HCT116 (cell line): Measurements from ENCODE around the gene BPIFB6.

ENCODE experiments used
- EZH2 ChIP-seq: fragments of 200-600 bp; sonication (generic); IDR thresholded peaks from 2 replicates; pipeline ENCODE4 v1.6.1; 2017; ENCODE audit warnings: antibody characterized with exemption, mixed run types
- POLR2A ChIP-seq: IDR thresholded peaks from 2 replicates; pipeline ENCODE4 v1.7.0; 2011; ENCODE audit warnings: borderline replicate concordance; ENCODE audit not compliant: insufficient read depth, insufficient read length; ENCODE audit errors: extremely low read depth
- POLR2AphosphoS5 ChIP-seq: IDR thresholded peaks from 2 replicates; pipeline ENCODE4 v1.6.1; 2011; ENCODE audit warnings: mild to moderate bottlenecking, low read depth, low read length, moderate library complexity
- RAD21 ChIP-seq: IDR thresholded peaks from 2 replicates; pipeline ENCODE4 v1.6.1; 2012; ENCODE audit warnings: low read depth, mild to moderate bottlenecking
- TF ChIP-seq, protein P1 (sequence below), 3 experiments: fragments of 200-600 bp in 1 of 3; sonication (generic) in 1 of 3; IDR thresholded peaks in 2 of 3; conservative IDR thresholded peaks in 1 of 3; 2 replicates each; pipeline ENCODE4 v1.5.1; 2012 to 2017; ENCODE audit warnings: low read depth in 2 of 3, low read length in 2 of 3, antibody characterized with exemption in 1 of 3, borderline replicate concordance in 1 of 3, control low read depth in 1 of 3, mild to moderate bottlenecking in 1 of 3, mixed read lengths in 1 of 3, mixed run types in 1 of 3, moderate library complexity in 1 of 3; ENCODE audit not compliant: insufficient read depth in 1 of 3
- TF ChIP-seq, protein P2 (sequence below): IDR thresholded peaks from 2 replicates; pipeline ENCODE4 v1.6.1; 2012; ENCODE audit warnings: low read depth

DNA sequence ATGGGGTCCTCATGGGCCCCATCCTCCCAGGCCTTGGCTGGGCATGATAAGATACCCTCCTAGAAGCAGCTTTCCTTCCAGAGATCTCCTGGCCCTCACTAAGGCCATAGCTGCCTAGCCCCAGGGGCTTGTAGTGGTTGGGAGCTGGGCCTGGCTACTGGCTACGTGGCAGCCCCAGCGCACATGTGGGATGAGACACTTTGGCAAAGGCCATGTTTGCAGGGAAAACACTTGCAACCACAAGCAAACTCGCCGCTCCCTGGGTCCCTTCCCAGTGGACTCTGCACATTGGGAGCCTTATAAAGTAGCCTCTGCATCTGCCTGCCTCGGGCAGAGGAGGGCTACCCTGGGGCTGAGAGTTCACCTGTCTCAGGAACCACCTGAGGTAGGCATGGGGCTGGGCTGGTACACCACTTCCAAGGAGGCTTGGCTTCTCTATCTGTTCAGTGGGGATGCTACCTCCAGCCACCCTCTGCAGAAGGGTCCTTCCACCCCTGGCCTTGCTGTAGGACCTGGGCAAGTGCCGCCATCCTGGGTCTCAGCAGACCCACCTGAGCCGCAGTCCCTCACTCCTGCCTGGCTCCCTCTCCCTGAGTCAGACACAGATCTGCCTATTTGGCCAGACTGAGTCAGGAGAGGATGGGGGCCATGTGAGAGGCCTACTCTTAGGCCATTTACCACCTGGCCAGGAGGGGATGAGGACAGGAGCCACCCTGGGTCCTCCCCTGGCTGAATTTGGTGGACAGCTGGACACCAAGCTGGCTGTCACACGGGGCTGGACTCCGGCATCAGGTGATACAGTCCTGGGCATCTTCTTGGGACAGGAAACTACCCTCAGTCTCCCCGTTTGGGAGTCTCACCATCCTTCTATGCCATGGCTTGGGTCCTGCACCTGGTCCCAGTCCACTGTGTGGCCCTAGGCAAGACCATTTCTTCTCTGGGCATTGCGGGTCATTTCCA is 23.8 kb upstream of the BPIFB6 start, which contains the start of gene BPIFB2:
- TF ChIP-seq, protein P1, sequence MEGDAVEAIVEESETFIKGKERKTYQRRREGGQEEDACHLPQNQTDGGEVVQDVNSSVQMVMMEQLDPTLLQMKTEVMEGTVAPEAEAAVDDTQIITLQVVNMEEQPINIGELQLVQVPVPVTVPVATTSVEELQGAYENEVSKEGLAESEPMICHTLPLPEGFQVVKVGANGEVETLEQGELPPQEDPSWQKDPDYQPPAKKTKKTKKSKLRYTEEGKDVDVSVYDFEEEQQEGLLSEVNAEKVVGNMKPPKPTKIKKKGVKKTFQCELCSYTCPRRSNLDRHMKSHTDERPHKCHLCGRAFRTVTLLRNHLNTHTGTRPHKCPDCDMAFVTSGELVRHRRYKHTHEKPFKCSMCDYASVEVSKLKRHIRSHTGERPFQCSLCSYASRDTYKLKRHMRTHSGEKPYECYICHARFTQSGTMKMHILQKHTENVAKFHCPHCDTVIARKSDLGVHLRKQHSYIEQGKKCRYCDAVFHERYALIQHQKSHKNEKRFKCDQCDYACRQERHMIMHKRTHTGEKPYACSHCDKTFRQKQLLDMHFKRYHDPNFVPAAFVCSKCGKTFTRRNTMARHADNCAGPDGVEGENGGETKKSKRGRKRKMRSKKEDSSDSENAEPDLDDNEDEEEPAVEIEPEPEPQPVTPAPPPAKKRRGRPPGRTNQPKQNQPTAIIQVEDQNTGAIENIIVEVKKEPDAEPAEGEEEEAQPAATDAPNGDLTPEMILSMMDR (IDR thresholded peaks at IDR 0.05 in 2 of 3, conservative IDR thresholded peaks at IDR 0.05 in 1 of 3; ENCODE audit: borderline replicate concordance in 1 of 3, insufficient read depth in 1 of 3, low read depth in 2 of 3, low read length in 2 of 3): no peak
- TF ChIP-seq RAD21 (no peak), POLR2A (no peak), EZH2 (no peak), POLR2AphosphoS5 (no peak)
- TF ChIP-seq, protein P2, sequence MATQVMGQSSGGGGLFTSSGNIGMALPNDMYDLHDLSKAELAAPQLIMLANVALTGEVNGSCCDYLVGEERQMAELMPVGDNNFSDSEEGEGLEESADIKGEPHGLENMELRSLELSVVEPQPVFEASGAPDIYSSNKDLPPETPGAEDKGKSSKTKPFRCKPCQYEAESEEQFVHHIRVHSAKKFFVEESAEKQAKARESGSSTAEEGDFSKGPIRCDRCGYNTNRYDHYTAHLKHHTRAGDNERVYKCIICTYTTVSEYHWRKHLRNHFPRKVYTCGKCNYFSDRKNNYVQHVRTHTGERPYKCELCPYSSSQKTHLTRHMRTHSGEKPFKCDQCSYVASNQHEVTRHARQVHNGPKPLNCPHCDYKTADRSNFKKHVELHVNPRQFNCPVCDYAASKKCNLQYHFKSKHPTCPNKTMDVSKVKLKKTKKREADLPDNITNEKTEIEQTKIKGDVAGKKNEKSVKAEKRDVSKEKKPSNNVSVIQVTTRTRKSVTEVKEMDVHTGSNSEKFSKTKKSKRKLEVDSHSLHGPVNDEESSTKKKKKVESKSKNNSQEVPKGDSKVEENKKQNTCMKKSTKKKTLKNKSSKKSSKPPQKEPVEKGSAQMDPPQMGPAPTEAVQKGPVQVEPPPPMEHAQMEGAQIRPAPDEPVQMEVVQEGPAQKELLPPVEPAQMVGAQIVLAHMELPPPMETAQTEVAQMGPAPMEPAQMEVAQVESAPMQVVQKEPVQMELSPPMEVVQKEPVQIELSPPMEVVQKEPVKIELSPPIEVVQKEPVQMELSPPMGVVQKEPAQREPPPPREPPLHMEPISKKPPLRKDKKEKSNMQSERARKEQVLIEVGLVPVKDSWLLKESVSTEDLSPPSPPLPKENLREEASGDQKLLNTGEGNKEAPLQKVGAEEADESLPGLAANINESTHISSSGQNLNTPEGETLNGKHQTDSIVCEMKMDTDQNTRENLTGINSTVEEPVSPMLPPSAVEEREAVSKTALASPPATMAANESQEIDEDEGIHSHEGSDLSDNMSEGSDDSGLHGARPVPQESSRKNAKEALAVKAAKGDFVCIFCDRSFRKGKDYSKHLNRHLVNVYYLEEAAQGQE: no peak
